Ishikawa (cell line): ENCODE measurements around the gene PER1.

Experiments used
- CEBPB ChIP-seq: IDR thresholded peaks from 2 replicates; pipeline ENCODE4 v1.6.1; 2012
- CREB1 ChIP-seq: IDR thresholded peaks from 2 replicates; pipeline ENCODE4 v1.6.1; 2012; ENCODE audit warnings: low read depth
- MAX ChIP-seq: IDR thresholded peaks from 2 replicates; pipeline ENCODE4 v1.6.1; 2012
- RAD21 ChIP-seq: IDR thresholded peaks from 2 replicates; pipeline ENCODE4 v1.6.1; 2012; ENCODE audit warnings: low read depth
- REST ChIP-seq: IDR thresholded peaks from 2 replicates; pipeline ENCODE4 v1.6.1; 2012; ENCODE audit warnings: low read depth, mild to moderate bottlenecking
- TAF1 ChIP-seq: IDR thresholded peaks from 2 replicates; pipeline ENCODE4 v1.6.1; 2012; ENCODE audit warnings: low read depth, mild to moderate bottlenecking
- YY1 ChIP-seq: IDR thresholded peaks from 2 replicates; pipeline ENCODE4 v1.6.1; 2012; ENCODE audit warnings: low read depth

GRCh38 chr17:8142158-8142886 is 9.9 kb downstream of the PER1 start:
- TF ChIP-seq RAD21 (no peak), TAF1 (no peak), MAX (no peak), CREB1 (no peak), CEBPB (no peak), YY1 (no peak), REST (no peak)
